ENCODE results near the gene LUC7L2. TPM values are rescaled to one million over a fixed set of nuclear protein-coding genes. Genes with fewer than 3 reads are reported as not detected.
A peak's percentile ranks its signal among the peaks of the same experiment; 100 is the strongest.

LUC7L2 gene
- total RNA-seq, 1 experiment from 2014 or later: 81.2 TPM

DNA sequence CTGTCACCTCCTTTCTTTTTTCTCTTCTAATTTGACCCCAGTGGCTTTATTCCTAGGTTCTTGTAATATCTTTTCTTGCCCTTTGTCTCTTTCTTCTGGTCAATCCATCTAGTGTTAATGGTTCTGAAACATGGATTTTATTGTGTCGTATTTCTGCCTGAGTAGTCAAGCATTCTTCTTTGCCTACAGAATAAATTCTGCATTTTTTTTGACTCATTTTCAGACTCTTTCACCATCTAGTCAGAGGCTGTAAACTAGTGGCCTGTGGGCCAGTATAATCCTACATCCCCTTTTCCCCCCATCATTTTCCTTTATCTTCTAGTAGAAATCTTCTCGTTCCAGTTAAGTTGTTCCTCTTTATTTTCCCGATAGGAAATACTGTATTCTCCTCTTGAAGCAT lies 29.4 kb downstream of the LUC7L2 start:
- Mint-ChIP-seq H3K27me3 (ENCODE audit: low read depth) (no peaks in the 10 kb centered on the region), H3K4me3 (no peak overlapping the region), H3K27ac (peak overlapping the region in 1 of 3 experiments; percentile 13; a peak in 2 of 7 replicates), H3K36me3 (ENCODE audit: insufficient read depth in 1 of 3, low read depth in 3 of 3) (peaks cover 27 to 66% (median 61%) of the 10 kb centered on the region in 3 experiments; a peak in 6 of 7 replicates), H3K9me3 (no peaks in the 10 kb centered on the region), H3K4me1 (no peaks in the 10 kb centered on the region)
- H3K56ac ChIP-seq (ENCODE audit: insufficient read length, low read depth, low read length): no peak overlapping the region
- no peak overlapping the region for H2BK5ac ChIP-seq (ENCODE audit: insufficient read length, low read length)
- no peak overlapping the region for H3T11ph ChIP-seq (ENCODE audit: low read length)
- TF ChIP-seq, protein P1, sequence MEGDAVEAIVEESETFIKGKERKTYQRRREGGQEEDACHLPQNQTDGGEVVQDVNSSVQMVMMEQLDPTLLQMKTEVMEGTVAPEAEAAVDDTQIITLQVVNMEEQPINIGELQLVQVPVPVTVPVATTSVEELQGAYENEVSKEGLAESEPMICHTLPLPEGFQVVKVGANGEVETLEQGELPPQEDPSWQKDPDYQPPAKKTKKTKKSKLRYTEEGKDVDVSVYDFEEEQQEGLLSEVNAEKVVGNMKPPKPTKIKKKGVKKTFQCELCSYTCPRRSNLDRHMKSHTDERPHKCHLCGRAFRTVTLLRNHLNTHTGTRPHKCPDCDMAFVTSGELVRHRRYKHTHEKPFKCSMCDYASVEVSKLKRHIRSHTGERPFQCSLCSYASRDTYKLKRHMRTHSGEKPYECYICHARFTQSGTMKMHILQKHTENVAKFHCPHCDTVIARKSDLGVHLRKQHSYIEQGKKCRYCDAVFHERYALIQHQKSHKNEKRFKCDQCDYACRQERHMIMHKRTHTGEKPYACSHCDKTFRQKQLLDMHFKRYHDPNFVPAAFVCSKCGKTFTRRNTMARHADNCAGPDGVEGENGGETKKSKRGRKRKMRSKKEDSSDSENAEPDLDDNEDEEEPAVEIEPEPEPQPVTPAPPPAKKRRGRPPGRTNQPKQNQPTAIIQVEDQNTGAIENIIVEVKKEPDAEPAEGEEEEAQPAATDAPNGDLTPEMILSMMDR (conservative IDR thresholded peaks at IDR 0.05): no peak
- no CpG with 5 or more reads among the region's 3 CpGs for WGBS (ENCODE audit: extremely low coverage, insufficient read length, low lambda C conversion rate)
- no peak overlapping the region for H4K8ac ChIP-seq (replicated peaks; ENCODE audit: insufficient read length, low read depth, low read length)
- H3K23me2 ChIP-seq (ENCODE audit: insufficient read length, low read depth, low read length, poor library complexity, severe bottlenecking): no peaks in the 10 kb centered on the region
- no peaks in the 10 kb centered on the region for H3K4me1 ChIP-seq (ENCODE audit: insufficient read depth, low read length)
- no peak overlapping the region for H2BK15ac ChIP-seq (ENCODE audit: low read depth, low read length)
- H4K20me1 ChIP-seq (ENCODE audit: control insufficient read depth, insufficient read depth, insufficient read length): no peaks in the 10 kb centered on the region
- H4K91ac ChIP-seq (ENCODE audit: insufficient read length, low read depth, low read length): no peak overlapping the region
- no peak for DNase-seq
- H2BK12ac ChIP-seq (ENCODE audit: insufficient read length, low read depth, low read length): no peak overlapping the region
- H3K9me3 ChIP-seq (ENCODE audit: control insufficient read depth, low read depth, low read length): no peaks in the 10 kb centered on the region
- H2AFZ ChIP-seq (ENCODE audit: low read length): no peak overlapping the region
- H3K14ac ChIP-seq (ENCODE audit: insufficient read depth, low read length): no peak overlapping the region
- H4K5ac ChIP-seq (ENCODE audit: insufficient read length, low read depth, low read length): no peak overlapping the region
- peaks cover 3% of the 10 kb centered on the region for H3K79me1 ChIP-seq (ENCODE audit: insufficient read depth, low read depth, low read length, poor library complexity, severe bottlenecking)
- H3K9ac ChIP-seq (ENCODE audit: extremely low read depth, insufficient read length, low read length): no peak overlapping the region
- no peak overlapping the region for H3K4ac ChIP-seq (ENCODE audit: low read depth, low read length)
- no peak overlapping the region for H3K18ac ChIP-seq (ENCODE audit: insufficient read length, low read depth, low read length)
- H3K27me3 ChIP-seq (ENCODE audit: insufficient read depth, low read length): no peaks in the 10 kb centered on the region
- H3K23ac ChIP-seq (ENCODE audit: insufficient read length, low read depth, low read length): no peak overlapping the region
- H2BK120ac ChIP-seq (ENCODE audit: low read depth, low read length, poor library complexity, severe bottlenecking): no peak overlapping the region
- H3K79me2 ChIP-seq (ENCODE audit: insufficient read depth, low read length): no peaks in the 10 kb centered on the region; the same call in 1 of the 2 replicates
- H2BK20ac ChIP-seq (ENCODE audit: low read depth, low read length, poor library complexity, severe bottlenecking): no peak overlapping the region
- H3K4me2 ChIP-seq (ENCODE audit: insufficient read depth, insufficient read length, low read length): no peak overlapping the region
- H2AK5ac ChIP-seq (ENCODE audit: insufficient read length, low read length): no peak overlapping the region
- H3K27ac ChIP-seq (ENCODE audit: insufficient read length, low read depth, low read length): no peak overlapping the region
